GM19324 (cell line): ENCODE data around the gene PEBP1.

Experiments
- ATAC-seq: cut with Tn5 transposase; IDR thresholded peaks from one replicate; pipeline ENCODE4 v1.9.1; 2021; ENCODE audit warnings: mild to moderate bottlenecking, moderate library complexity; ENCODE audit not compliant: unreplicated experiment, low FRiP score

Gene PEBP1

GRCh38 chr12:118189741-118190191, 53.8 kb downstream of the PEBP1 start:
- ATAC-seq, result no peak

GRCh38 chr12:118190266-118190665, 54.3 kb downstream of the PEBP1 start:
- ATAC-seq, result no peak

- ATAC-seq, result no peak
Observed at GRCh38 chr12:118193477-118193876, 57.6 kb downstream of the PEBP1 start.

GRCh38 chr12:118193958-118194357, 58.0 kb downstream of the PEBP1 start:
- ATAC-seq, result no peak
